D341Med (cell line): ENCODE data around the gene GFRA1.

Source experiments
- DNase-seq: peaks from one replicate; pipeline ENCODE4 v3.0.0; 2012; ENCODE audit warnings: low spot score

The GFRA1 gene

GRCh38 chr10:116126239-116126638 is 146.8 kb downstream of the GFRA1 start:
- DNase-seq, result no peak

- DNase-seq, result no peak
These were observed 147.8 kb downstream of the GFRA1 start for GRCh38 chr10:116125180-116125579.

DNA sequence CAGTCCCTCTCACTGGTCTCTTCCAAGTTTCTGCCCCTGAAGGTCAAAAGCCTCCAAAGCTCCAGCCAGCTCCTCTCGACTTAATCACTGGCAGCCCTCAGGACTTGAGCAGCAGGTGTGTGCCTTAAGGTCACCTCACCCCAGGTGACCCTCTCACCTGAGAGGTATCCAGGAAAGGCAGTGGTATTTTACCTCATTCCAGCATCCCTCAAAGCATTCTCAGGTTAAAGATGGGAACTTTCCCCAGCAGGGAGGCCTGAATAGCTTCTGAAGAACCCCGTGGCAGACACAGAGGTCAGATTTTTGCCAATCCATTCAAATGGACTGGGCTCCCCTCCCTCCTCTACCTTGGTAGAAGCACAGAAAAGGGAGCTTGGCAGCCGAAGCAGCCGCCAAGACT is 148.2 kb downstream of the GFRA1 start:
- DNase-seq, result no peak

DNA sequence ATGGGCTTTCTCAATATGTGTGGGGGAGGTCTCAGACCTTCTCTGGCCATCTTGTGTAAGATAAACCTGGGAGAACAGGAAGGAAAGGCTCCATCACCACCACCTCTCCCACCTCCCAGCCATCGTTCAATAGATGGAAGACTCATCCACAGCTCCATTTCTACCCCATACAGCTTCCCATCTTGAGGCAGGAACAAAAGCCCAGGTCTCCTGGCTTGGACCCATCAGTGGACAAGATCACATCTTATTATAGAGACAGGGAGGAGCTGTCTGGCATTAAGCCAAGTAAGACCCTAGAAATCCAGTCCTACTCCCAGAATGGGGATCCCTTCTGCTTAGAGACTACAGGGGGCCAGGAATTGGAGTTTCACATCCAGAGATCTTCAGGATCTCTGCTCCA is 150.3 kb downstream of the GFRA1 start:
- DNase-seq, result no peak

DNA sequence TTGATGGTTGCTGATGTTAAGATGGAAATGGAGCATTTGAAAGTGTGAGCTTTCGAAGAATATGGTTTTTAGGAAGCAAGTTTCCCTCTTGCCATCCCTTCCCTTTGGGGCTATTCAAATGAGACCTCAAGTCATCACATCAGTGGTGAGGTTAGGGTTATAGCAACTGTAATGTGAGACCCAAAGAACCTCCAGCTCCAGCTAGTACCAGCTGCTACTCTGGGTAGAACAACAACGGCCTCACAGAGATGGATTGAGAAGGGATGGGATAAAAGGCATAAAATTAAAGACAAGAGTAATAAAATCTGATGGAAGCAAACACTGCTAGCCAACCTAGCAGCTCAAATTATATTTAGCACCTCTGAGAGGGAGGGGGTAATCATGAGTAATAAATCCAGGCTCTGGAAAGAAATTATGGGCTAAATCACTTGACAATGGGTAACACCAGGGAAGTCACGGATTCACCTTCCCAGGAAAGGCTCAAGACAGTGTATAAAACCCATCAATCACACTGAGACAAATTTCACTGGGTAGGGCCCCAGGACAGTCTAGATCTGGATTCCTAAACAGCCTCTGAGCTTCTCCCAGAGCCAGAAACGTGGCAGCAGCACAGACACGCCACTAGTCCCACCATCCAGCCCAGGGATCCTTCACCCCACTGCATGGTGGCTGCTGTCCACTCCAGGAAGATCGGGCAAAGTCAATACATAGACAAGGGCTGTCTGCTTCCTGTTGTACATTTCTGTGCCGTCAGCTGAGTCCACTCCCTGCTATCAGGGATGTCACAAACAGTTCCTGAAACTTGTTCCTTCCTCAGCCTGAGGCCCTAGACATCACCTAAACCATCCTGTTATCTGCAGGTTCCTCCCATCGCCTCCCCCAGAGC is 151.1 kb downstream of the GFRA1 start:
- no peak for DNase-seq

DNA sequence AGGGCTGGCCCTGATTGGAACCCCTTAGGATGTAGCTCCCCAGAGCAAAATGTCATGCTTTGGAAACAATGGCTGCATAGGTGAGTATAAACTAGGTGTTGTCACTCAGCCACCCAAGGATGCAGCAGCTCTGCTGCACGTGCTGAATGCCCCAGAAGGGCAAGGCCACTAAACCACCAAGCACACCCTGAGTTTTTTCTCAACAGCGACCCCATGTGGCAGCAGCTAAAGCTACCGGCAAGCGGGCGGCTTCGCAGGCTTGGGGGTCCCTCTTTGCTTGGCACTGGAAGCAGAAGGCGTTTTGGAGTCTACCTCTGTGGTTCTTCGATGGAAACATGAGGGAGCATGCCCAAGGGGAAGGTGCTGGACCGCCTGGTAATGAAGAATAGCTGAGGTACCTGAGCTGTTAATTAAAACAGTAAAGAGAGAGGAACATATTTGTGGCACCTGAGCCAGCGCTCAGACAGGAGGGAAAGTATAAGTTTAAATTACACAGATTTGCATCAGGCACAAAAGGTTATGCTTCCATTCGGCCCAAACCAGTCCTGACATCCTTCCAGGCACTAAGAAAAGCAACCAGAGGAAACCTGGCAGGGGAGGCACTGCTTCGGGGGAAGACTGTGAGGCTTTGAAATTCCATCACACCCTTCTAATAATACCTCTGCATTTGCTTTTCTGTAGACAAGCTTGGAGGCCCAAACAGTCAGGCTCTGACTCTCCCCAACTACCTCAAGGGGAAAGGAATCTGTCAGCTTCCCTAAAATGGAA is 152.1 kb downstream of the GFRA1 start:
- no peak for DNase-seq

- no peak for DNase-seq
These were observed 154.2 kb downstream of the GFRA1 start for GRCh38 chr10:116118847-116119246.

DNA sequence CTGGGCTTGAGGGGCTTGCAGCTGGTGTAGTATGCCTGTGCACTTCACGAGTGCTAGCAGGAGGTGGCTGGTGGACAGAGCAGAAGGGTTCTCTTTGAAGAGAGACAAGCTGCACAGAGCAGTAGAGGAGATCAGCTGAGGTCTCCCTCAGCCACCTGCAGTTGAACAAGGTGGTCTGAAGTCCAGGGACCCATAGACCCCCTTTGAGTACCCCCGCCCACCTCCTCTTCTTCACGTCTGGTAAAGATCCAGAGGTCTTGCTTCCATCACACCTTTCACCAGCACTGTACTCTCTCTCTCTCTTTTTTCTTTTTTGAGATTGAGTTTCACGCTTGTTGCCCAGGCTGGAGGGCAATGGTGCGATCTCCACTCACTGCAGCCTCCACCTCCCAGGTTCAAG is 157.2 kb downstream of the GFRA1 start:
- no peak for DNase-seq

DNA sequence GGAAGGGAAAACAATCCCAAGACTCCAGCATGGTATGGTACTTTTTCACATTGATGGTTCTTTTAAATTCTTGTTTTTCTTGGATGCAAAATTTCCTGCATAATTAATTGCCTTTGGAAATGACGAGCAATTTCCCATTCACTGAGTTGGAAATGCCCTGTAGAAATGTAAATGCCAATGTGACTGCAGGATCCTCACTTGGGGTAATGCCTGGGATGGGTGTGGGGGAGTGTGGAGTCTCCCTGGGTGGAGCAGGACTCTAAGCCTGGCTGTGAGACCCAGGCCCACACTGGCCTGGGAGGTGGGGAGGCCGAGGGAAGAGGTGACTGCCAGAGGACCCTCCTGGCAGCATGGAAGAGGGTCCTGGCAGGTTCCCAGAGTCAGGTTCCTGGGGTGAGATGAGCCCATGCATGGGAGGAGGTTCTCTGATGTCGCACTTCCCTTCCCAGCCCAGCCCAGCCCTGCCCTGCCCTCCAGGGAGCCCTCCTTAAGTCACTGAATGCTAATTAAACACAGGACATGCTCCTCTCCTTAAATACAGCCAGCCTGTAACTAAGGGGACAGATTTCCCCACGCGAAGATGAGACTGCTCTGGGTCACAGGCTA is 157.9 kb downstream of the GFRA1 start:
- DNase-seq, result no peak

DNA sequence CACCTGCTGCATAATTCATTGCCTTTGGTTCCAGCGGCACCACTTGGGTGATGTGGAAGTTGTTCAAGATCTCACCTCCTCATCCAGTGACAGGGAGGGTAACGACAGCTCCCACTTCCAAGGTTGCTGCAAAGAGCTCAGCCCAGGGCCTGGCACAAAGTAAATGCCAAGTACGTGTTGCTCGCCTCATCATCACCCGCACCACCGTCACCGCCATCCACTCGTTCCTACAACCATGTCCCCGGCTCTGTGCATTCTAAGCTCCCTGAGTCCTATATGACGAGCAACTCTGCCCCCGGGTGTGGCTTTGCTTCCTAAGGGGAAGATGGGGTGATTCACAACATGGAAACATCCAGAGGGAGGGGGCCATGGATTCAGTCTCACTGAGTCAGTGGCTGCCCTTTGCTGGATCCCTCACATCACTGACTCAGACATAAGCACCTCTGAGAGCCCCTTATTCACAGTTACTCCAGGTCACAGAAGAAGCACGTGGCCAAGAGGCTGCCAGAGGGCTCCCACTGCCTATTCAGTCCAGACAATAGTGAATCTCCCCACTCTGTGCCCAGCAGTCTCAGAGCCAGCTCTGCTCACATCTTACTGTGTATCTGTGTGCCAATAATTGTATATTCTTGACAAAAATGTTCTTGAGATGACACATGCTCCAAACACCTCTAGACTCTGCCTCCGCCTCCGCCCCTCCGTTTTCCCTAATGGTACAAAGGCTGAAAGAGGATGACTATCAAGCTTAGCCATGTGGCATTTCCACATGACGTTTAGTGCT is 159.1 kb downstream of the GFRA1 start:
- no peak for DNase-seq

DNA sequence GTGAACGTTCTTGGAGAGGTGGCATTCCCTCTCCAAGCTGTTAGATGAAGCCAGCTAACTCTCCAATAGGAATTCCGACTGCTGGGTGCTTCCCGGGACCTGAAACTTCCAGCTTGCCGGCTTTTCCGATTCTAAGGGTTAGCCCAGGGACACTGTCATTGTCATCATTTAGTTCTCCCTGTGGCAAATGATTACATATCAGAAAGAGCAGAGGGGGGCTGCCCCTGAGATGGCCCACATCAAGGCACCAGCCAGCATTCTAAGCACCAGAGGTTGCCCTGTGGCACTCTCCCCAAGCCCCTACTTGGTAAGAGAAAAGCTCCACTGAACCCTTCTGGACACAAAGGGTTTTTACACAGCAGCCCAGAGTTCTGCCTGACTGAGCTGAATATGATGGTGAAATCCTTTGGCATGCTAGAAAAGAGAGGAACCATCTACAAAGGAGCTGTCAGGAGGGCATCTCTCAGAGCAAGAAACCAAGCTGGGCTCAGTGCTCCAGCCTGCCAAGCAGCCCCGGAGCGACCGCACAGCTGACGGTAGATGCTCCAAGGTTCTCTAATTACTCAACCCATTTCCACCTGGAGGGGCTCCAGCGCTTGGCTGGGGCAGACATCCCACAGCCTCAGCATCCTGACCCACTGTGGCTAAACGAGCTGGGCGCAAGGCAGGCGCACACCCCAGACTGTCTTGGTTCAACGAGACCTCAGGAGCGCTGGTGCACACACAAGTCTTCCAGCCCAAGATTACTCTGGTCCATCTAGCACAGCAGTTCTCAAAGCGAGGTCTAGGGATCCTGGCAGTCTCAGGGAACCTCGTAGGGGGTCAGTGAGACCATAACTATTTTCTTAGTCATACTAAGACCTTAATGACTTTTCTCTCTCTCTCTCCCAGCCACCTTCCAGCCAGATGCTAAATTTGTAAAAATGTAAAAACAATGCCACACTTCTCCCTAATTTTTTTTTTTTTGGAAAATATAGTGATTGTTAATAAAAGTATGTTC is 160.5 kb downstream of the GFRA1 start:
- DNase-seq, result no peak

GRCh38 chr10:116111483-116112095 is 161.4 kb downstream of the GFRA1 start:
- DNase-seq, result no peak

DNA sequence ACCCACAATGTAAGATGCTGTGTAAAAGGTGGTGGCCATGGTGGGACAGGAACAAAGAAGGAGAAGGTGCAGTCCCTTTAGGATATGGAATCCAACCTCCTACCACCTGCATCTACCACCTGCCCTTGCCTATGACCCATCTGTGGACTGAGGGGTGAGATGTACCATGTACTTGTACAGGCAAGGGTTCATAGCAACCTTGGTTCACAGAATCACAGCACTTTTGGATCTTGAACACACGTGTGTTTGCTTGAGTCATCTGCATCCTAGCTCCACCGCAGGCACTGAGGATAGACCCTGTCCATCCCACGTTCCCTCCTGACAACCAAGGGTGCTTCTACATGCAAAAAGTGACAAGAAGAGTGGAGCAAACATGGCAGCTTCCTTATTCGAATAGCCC is 162.3 kb downstream of the GFRA1 start:
- DNase-seq, result no peak

DNA sequence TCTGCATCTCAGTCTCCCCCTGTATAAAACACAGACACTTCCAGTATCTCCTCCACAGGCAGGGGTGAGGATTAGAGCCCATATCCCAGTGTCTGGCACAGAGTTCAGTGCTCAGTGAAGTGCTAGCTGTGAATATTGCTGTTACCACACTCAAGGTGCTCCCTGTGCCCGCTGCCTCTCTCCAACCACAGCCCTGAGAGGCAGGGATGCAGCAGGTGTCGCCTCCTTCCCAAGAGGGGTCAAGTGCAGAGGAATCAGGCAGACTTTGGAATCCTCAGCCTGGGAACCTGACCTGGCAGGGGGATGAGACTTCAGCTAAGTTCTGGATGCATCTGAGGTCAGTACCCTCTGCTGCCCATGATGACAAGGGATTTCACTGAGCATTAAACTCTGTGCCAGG is 163.1 kb downstream of the GFRA1 start:
- no peak for DNase-seq

- DNase-seq, result no peak
These were observed 163.5 kb downstream of the GFRA1 start for GRCh38 chr10:116109481-116109880.

GRCh38 chr10:116108095-116108494 is 164.9 kb downstream of the GFRA1 start:
- DNase-seq, result no peak

- DNase-seq, result no peak
These were observed 166.4 kb downstream of the GFRA1 start for GRCh38 chr10:116106611-116107010.

GRCh38 chr10:116105264-116105663 is 167.7 kb downstream of the GFRA1 start:
- DNase-seq, result no peak

DNA sequence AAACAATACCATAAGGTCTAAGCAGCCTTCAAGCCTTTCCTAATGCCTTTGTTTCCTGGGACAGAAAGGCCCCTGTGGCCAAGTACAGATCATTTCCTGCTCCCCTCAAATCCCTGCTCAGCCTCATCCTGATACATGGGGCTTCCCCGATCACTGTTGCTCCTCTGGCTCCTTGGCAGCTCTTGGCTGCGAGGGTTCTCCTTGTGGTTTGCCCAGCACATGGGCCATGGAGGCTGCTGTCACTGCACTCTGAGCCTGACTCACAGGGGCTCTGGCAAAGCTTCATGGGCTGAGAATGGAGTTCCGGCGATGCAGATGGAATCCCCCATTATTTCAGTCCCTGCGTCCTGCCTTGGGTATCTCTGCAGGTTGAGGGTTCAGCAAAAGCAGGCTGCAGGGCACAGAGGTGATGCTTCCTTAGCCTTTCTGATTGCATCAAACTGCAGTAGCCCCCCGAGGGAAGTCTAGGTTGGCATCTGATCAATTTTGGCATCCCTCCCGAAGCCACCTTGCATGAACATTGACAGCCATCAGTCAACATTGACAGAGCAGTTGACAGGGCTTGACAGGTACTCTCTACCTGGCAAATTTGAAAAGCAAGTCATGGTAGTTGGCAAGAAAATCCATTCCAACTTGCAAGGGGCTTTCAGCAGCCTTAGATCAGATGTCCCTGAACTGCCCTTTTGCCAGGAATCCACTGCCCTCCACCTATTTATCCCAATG is 168.6 kb downstream of the GFRA1 start:
- no peak for DNase-seq

DNA sequence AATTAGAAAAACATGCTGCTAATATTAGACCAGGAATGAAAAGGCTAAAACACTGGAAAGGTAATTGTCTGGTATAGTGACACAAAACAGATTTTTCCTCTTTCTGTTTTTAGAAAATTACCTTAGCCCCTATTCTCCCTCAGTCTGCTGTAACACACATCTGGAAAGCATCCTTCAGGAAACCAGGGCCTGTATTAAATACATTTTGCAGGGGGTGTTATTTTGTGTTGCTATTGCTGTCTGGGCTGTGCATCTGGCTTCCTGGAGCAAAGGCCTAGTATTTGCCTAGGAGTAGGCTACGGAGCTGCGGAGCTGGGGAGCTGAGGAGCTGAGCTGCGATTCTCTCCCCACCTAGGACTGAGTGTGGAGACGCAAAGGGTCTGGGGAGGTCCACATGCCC is 169.3 kb downstream of the GFRA1 start:
- DNase-seq, result no peak
